SW 1271 (cell line): ENCODE measurements around the gene NSUN3.
"Not testable (repeated sequence)": the region's sequence is repeated elsewhere in the genome, so short reads cannot be mapped to it uniquely, and the experiment has no call there.

ENCODE experiments used
- DNase-seq, 2 experiments: peaks; one replicate each; lab custom pipeline; 2025; lab: John Stamatoyannopoulos, UW

NSUN3 gene

DNA sequence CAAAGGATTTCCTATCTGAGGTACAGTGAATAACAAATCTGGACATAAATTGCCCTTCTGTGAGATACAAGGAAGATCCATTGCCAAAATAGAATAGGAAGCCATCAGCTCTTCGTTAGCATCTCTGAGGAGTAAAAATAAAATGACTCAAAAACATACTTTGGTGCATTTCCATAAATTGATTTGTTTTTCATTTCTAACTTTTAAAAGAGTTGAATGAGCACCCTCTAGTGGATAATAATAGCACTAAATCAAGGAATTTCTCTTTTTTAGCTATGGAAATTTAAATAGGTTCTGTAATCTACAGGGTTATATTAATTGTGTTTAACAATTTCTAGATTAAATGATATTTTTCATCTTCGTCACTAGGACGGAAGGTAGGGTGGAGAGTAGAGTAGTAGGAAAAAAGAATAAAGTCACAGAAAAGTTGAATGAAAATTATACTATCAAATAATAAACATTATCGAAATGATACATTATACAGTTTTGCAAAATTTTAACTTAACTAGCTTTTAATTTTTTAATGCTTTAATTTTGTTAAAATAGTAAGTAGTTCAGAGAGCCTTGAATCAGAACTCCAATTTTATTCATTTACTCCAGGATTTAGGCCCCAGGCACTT, 6.4 kb downstream of the NSUN3 start:
- DNase-seq: peak in 1 of 2 experiments; percentile 53

DNA sequence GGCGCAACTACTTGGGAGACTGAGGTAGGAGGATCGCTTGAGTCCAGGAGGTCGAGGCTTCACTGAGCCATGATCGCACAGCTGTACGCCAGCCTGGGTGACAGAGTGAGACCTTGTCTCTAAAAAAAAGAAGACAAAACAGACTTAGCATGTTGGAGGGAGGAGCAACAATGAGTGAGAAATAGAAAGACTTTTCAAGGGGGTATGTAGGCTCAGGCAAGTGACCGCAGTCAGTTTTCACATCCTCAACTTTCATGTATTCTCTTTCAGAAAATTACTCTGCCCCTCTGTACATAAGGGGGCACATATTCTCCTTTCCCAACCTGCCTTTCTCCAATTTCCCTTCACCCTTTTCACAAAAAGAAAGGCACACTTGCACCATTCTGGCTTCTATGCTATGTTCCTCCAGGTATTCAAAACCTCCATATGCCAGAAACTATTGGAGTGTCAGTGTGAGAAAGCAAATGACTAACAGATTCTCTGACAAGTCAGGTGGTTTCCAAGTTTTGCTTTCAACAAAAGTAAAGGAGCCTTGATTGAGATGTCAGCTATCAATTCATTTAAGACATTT, 7.6 kb downstream of the NSUN3 start:
- DNase-seq: no peak

DNA sequence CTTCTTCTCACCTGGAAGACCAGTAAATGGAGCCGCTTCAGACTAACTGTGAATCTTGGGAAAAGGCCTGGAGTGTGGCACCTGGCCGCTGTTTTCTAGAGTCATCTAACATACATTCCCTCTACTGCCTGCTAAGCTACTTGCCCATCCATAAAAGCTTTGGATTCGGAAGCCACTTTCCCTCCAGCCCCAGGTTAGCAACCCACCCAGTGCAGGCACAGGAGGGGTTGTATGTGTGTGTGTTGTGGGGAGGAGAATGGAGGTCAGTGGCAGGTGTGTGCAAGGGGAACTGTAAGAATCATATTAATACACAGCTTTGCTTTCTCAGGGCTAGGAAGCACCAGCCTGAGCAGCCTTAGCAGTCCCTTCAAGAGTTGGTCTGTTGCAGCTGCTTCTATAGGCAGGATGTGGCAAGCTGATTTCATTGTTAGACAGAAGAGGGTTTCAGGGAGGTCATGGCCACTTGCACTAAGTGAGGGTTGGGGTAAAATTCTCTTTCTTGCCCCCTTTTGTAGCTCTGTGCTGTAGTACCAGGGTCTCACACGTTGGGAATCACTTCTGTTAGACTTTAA, 8.9 kb downstream of the NSUN3 start:
- no peak for DNase-seq

DNA sequence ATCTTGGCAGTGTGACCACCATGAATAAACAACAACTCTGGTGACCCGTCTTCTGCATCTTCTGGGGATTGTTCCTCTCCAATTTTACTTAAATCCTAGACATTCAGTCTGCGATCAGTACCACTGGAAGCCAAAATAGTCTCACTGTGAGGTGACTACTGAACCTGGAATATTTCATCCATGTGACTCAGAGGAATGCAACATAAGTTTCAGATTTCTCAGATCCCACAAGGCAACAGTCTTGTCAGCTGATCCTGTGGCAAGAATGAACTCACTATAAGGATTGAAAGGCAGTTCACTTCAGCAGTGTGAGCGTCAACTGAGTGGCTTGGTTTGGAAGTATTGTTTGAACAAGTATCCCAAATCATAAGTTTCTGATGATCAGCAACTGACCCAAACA, 13.2 kb downstream of the NSUN3 start:
- no peak for DNase-seq

DNA sequence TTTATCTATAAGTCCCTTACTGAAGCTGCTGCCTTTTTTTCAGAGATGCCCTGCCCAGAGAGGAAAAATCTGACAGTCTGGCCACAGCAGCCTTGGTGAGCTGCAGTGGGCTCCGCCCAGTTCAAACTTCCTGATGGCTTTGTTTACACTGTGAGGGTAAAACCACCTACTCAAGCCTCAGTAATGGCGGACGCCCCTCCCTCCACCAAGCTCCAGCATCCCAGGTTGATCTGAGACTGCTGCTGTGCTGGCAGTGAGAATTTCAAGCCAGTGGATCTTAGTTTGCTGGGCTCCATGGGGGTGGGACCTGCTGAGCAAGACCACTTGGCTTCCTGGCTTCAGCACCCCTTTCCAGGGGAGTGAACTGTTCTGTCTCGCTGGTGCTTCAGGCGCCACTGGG, 17.7 kb downstream of the NSUN3 start:
- not testable (repeated sequence) for DNase-seq

DNA sequence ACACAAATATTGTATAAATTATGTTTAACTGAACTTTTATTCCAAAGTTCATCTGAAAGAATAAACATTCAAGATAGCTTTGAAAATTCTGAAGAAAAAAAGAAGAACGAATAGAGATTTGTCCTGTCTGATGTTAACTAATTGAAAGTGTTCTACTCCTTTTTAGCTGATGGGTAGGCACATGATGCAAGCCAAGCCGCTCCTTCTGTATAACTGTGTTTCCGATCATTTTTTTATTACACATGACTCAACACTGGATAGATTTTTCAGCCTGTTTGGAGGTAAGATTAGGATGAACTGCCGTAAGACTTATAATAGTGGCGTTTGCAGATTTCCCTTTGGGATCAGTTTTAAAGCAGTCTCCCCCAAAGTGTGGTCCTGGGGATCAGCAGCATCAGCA, 19.0 kb downstream of the NSUN3 start:
- DNase-seq: no peak

DNA sequence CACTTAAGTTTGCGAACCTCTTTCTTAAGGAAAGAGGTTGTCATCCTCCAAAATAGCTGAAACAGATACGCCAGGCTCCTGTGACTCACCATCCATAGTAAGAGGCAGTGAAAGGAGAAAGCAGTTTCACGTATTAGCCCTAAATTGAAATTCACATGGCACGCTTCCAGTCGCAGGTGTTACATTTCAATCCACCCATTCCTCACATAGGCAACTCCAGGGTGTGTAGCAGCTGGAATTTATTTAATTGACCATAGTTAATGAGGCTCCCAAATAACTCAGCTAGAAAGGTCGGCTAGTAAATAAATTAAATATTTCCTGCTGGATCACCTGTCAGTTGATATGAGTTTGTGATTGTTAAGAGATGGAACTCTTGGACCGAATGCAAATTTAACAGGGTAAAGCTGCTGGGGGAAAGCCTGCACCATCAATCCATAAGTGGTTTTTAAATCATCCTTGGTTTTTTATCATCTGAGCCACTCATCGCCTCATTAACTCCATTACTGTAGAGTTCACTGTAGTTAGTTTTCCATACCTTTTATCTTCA, 19.6 kb downstream of the NSUN3 start:
- no peak for DNase-seq

DNA sequence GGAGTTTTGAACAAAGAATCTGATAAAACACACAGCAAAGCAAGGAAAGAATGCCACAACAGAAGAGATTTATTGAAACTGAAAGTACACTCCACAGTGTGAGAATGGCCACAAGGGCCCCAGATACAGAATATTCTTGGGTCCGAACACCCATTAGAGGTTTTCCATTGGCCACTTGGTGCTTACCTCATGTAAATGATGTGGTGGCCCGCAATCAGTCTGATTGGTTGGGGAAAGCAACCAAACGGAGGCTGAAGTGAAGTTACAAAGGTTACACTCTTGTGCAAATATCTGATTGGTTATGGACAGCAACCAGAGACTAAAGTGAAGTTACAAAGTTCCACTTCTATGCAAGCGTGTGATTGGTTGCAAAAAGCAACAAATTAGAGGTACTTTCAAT, 20.4 kb downstream of the NSUN3 start:
- DNase-seq: no peak

DNA sequence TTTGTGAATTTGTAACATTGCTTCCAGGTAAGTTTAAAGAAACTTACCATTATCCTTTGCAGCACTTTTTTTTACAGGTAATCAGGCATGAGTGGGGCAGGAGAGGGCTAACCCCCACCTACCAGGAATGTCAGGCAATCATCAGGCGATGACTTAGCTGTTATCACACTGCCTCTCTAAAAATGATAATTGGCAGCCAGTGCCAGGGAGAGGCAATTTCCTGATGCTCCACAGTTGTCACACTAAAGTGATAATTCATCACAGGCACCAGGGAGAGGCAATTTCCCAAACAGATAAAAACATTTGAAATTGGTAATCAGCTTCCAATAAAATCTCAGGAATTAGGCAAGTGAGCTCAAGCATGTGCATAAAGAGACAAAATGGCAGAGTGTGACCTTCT, 26.3 kb downstream of the NSUN3 start:
- DNase-seq: no peak

DNA sequence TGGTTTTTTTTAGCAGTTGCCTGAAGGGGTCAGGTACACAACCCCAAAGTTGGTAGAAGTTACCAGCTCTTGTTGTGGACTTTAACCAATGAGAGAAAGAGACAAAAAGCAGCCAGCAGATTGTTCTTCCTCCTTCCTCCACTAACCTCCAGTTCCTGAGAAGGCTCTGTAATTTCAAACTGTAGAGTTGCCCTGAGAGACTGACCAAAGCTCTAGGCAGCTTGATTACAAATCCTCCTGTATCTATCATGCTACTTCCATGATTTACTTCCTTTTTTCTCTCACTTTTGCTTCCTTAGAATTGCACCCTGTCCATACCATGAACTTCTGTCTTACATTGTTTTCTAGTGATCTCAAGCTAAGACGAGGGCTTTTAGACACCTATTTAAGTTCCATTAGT, 29.2 kb downstream of the NSUN3 start:
- DNase-seq: no peak

DNA sequence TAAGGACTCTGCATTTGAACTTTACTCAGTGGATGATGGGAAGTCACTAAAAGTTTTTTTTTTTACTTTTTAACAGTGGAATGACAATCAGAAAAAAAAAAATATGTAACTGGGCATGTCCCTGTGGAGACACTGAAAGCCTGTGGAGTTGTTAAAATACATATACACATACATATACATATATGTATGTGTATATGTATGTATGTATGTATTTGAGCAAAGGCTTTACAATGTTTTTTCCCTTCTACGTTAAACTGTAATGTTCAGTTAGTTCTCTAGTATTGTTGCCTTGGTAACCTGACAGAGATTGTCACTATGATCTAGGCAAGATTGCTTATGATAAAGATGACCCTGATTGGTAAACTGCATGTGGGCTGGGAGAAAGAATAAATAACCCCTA, 30.3 kb downstream of the NSUN3 start:
- DNase-seq: no peak

DNA sequence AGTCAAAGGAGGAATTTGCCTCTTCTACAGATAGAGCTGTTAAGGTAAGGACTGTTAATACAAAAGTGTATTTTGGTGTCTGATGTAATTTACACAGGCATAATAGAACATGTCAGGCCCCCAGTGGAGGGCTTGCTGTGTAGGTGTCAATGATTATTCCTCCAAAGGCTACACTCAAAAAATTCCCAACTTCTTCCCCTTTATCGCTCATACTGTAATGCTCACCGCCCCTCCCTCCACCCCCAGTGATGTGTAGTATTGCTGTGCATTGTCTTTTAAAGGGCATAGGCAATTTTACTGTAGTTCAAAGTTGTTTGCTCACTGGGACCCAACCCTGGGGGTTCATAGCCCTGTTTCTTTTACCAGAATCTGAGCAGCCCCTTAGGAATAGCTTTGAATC, 32.2 kb downstream of the NSUN3 start:
- no peak for DNase-seq

DNA sequence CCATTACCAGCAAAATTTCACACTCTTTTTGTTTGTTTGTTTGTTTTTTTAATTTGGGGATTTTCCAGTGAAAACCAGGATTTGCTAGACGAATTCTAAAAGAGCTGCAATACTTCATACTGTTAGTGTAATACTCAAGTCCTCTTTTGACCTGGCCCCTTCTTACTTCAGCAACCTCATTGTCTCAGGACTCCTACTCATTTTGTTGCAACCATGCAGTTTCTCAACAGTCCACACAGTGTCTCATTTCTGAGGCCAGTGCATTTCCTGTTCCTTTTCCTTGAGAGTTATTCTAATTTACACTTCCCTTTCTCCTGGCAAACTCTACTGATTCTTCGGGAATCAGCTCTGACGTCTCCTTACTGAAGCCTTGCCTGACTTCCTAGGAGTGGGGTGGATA, 35.6 kb downstream of the NSUN3 start:
- no peak for DNase-seq

DNA sequence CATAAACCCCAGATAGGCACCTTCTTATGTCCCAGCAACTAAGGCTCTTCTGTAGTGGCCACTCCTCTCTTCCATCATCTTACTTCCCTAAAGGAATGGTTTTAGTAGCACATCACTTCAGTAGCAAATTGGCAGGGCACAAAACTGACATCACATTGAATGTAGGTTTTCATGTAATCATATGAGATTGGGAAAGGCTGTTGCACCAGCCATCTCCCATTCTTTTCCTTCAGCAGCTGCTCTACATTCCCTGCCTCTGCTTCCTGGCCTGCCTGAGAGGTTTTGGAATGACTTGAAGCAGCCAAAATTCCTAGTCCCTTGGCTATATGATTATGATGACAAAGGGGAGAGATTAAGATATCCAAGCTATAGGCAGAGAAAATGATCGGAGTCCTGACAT, 36.5 kb downstream of the NSUN3 start:
- DNase-seq: no peak

DNA sequence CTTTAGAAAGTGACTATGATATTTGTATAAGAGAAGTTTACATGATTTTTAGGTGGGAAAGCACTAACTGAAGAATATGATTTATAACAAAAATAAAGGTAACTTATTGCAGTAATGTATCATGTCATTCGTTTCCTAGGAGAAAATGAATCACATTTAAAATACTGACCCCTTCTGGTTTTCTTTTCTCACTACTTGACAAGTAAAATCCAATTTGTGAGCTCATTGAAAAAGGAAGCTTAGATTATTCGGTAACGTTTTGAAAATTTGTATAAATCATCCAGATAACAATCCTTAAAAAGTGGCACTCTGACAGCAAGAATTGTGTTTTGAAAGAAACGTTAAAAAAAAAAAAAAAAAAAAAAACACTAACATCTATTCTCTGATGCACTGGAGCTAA, 39.0 kb downstream of the NSUN3 start:
- peak in 1 of 2 experiments; percentile 20 for DNase-seq

DNA sequence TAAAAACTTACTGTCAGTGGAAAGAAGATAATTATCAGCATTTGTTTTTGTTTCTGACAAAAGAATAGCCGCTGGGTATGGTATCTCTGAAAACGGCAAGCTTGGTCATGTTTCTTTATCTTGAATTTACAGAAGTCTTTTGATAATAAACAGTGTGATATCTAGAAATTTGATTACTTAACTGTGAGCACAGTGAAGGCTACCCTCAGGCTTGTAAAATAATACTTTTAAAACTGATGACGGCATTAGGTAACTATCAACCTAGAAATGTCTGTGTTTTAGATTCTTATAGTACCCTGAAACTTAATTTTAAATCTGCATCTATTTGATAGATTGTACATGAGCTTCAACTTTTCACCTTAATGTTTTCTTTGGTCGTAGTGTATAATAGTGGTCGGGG, 43.4 kb downstream of the NSUN3 start:
- no peak for DNase-seq

DNA sequence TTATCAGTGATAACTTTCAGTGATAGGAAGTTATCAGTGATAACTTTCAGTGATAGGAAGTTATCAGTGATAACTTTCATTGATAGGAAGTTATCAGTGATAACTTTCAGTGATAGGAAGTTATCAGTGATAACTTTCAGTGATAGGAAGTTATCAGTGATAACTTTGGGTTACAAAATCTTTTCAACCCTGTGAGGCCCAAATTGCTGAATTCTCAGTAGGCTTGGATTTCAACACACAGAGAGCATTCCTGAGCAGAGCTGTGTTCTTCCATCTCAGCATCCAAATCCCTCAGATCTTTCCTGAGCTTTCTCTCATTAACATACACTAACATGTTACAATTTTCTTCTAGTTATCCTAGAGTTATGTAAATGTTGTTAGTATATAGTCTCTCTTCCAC, 47.4 kb downstream of the NSUN3 start:
- not testable (repeated sequence) for DNase-seq

DNA sequence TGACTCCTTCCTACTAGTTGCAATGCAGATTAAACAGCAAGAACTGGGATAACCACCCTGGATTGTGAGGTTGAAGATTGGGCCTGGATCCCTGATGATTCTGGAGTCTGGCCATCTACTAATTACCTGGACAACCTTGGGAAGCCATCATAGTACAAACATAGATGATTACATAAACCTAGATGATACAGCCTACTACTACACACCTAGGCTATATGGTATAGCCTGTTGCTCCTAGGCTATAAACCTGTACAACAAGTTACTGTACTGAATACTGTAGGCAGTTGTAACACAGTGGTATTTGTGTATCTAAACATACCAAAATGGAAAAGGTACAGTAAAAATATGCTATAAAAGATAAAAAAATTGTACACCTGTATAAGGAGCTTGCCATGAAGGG, 48.0 kb downstream of the NSUN3 start:
- no peak for DNase-seq

DNA sequence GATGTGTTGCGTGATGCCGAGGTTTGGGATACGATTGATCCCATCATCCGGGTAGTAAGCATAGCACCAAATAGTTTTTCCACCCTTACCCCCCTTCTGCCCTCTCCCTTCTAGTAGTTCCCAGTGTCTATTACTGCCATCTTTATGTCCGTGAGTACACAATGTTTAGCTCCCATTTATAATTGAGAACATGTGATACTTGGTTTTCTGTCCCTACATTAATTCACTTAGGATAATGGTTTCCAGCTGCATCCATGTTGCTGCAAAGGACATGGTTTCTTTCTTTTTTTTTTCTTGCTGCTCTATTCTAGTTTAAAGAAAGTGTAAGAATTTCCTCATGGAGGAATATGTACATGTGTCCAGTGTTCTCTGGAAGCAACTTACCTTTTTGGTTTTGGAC, 51.8 kb downstream of the NSUN3 start:
- DNase-seq: no peak

DNA sequence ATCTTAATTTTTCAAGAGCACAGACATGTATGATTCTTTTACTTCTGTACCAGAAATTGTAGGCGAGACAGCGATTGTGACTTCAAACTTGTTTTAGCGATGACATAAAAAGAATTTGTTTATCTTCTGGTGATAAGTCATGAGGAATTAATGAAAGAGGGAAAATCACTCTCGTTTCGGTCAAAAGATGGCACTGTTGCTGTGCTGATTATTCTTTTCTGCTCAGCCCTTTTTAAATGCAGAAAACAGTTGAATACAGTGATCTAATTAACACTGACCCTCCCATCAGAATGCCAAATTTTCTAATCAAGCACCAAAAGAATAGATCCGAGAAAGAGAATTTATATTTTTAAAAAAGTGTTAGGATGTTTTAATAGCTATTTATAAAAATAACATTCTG, 52.6 kb downstream of the NSUN3 start:
- peak in 1 of 2 experiments; percentile 3 for DNase-seq

DNA sequence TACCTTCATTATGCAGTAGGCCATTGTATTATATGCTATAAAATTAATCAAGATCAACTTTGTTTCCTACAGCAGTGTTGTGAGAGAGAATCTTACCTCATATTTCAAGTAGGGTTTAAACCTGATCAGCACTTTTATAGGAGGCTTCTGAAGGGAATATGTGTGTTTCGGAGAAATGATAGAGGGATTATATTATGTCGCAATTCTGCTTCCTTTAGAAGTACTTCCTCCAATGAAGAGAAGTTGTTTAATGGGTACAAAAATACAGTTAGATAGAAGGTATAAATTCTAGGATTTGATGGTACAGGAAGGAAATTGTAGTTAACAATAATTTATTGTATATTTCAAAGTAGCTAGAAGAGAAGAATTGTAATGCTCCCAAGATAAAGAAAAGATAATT, 54.9 kb downstream of the NSUN3 start:
- DNase-seq: no peak

DNA sequence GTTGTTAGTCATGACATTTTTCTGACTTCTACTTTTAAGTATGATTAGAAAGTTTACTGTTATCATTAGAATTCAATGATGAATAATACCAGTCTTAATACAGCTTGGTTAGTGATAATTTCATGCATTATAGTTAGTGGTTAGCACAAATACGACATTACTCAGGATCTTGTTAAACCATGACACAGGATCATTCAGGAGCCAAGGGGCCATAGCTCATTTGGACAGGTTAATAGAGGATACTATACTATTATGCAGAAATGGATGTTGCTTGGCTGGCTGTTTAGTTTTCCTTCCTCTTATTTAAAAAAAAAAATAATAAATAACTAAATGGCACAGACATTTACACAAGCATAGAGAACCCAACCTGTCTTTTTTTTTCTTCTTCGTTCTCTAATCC, 55.5 kb downstream of the NSUN3 start:
- no peak for DNase-seq

DNA sequence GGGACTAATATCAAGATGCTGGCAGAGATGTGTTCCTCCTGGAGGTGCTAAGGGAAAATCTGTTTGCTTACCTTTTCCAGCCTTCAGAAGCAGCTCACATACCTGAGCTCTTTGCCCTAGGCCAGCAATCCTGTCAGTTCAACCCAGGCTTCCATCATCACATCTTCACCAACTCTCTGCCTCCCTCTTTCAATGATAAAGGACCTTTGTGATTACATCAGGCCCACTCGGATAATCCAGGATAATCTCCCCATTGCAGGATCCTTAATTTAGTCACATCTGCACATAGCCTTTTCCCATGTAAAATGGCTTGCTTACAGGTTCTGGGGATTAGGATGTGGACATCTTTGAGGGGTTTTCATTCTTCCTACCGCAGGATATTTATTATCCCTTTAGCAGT, 58.3 kb downstream of the NSUN3 start:
- DNase-seq: no peak

DNA sequence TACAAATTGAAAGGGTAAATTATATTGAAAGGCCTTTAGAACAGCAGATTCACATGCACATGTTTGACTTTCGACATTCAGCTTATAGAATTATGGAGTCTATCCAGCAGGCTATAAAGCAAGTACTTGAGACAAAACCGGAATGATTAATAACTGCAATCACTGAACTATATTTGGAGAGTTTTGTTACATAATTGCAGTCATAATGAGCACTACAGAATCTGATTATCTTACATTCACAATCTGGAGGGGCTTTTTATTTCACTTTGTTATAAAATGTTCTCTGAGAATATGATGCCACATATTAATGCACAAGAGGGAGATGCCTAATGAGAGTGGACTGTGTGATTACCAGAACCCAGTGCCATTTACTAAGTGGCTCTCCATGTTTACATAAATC, 64.3 kb downstream of the NSUN3 start:
- DNase-seq: no peak
